Esophagus muscularis mucosa (tissue), 3 donors: ENCODE measurements around the gene PYGB.

ENCODE experiments used
- POLR2A ChIP-seq: fragments of 450-650 bp; IDR thresholded peaks from one replicate; pipeline ENCODE4 v1.6.1; 2017; ENCODE audit warnings: antibody characterized with exemption, moderate library complexity, mild to moderate bottlenecking, low read depth
- TF ChIP-seq, protein P1 (sequence below), 3 experiments: fragments of 200-600 bp in 2 of 3; fragments of 450-650 bp in 1 of 3; sonication (generic) in 2 of 3; IDR thresholded peaks; one replicate each; pipeline ENCODE4 v1.5.1; 2017 to 2019; ENCODE audit warnings: antibody characterized with exemption in 3 of 3, mild to moderate bottlenecking in 2 of 3, moderate library complexity in 1 of 3

DNA sequence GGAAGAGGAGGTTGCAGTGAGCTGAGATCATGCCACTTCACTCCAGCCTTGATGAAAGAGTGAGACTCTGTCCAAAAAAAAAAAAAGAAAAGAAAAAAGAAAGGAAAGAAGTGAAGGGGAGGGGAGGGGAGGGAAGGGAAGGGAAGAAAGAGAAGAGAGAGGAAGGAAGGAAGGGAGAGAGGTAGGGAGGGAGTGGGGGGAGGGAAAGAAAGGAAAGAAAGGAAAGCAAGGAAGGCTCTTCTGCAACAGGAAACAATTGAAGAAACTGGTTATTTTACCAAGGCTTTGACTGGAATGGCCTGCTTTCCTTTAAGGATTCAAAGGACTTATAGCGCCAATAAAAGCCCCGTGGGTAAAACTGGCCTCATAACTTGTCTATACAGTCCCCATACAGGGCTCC lies 78.1 kb downstream of the PYGB start:
- TF ChIP-seq, protein P1, sequence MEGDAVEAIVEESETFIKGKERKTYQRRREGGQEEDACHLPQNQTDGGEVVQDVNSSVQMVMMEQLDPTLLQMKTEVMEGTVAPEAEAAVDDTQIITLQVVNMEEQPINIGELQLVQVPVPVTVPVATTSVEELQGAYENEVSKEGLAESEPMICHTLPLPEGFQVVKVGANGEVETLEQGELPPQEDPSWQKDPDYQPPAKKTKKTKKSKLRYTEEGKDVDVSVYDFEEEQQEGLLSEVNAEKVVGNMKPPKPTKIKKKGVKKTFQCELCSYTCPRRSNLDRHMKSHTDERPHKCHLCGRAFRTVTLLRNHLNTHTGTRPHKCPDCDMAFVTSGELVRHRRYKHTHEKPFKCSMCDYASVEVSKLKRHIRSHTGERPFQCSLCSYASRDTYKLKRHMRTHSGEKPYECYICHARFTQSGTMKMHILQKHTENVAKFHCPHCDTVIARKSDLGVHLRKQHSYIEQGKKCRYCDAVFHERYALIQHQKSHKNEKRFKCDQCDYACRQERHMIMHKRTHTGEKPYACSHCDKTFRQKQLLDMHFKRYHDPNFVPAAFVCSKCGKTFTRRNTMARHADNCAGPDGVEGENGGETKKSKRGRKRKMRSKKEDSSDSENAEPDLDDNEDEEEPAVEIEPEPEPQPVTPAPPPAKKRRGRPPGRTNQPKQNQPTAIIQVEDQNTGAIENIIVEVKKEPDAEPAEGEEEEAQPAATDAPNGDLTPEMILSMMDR (IDR thresholded peaks at IDR 0.05), result no peak
- TF ChIP-seq POLR2A, result no peak
